Measurements from ENCODE around the gene THEMIS.

GRCh38 chr6:127706216-127706615 is 194.6 kb downstream of the THEMIS start:
- TF ChIP-seq YY1 (IDR thresholded peaks at IDR 0.05; ENCODE audit: insufficient read depth, insufficient read length) (no peak), SUZ12 (IDR thresholded peaks at IDR 0.05; ENCODE audit: extremely low read depth, insufficient read depth, insufficient read length) (no peak)
